HAP-1 (cell line): ENCODE data around the gene STC2.

ENCODE experiments used
- DNase-seq, 2 experiments: peaks; one replicate each; pipeline ENCODE4 v3.0.0-alpha.2; 2016 to 2020; ENCODE audit warnings: low spot score in 2 of 2
- H3K27me3 ChIP-seq: fragments of 250-450 bp; sonication (Bioruptor Pico); 2 replicates; pipeline ENCODE4 v1.5.1; 2020; ENCODE audit warnings: low read depth, mild to moderate bottlenecking, moderate library complexity
- H3K36me3 ChIP-seq: fragments of 250-450 bp; sonication (Bioruptor Pico); replicated peaks from 2 replicates; pipeline ENCODE4 v1.5.1; 2020; ENCODE audit warnings: mild to moderate bottlenecking
- H3K4me1 ChIP-seq: fragments of 250-450 bp; sonication (Bioruptor Pico); 2 replicates; pipeline ENCODE4 v1.5.1; 2020; ENCODE audit warnings: mild to moderate bottlenecking
- H3K4me3 ChIP-seq: fragments of 250-450 bp; sonication (Bioruptor Pico); 2 replicates; pipeline ENCODE4 v1.5.1; 2020; ENCODE audit warnings: mild to moderate bottlenecking, moderate library complexity
- H3K9me3 ChIP-seq: fragments of 250-450 bp; sonication (Bioruptor Pico); 2 replicates; pipeline ENCODE4 v1.5.1; 2020; ENCODE audit warnings: mild to moderate bottlenecking, moderate library complexity
- in situ Hi-C: fragments of 300-500 bp; cut with MboI; formaldehyde crosslinking; loops from 3 replicates; pipeline ENCODE4 v1.14.3; 2020; ENCODE audit warnings: low sequenced_read_pairs, inconsistent platforms, mixed read lengths

Gene STC2

GRCh38 chr5:173271419-173271818 is 56.8 kb downstream of the STC2 start:
- DNase-seq: no peak
- Histone ChIP-seq H3K27me3 (no peaks in the 10 kb centered on the region), H3K36me3 (no peaks in the 10 kb centered on the region), H3K4me3 (no peak overlapping the region), H3K9me3 (peaks cover 4% of the 10 kb centered on the region; the same call in 1 of the 2 replicates), H3K4me1 (no peaks in the 10 kb centered on the region)
- in situ Hi-C loops: no loop called here

GRCh38 chr5:173268750-173269432 is 59.3 kb downstream of the STC2 start:
- no peak for DNase-seq
- Histone ChIP-seq H3K27me3 (no peaks in the 10 kb centered on the region), H3K4me3 (no peak overlapping the region), H3K9me3 (no peaks in the 10 kb centered on the region), H3K4me1 (no peaks in the 10 kb centered on the region), H3K36me3 (no peaks in the 10 kb centered on the region)
- in situ Hi-C loops: no loop called here

GRCh38 chr5:173265433-173265832 is 62.8 kb downstream of the STC2 start:
- no peak for DNase-seq
- in situ Hi-C loops: no loop called here
- H3K27me3 ChIP-seq: no peaks in the 10 kb centered on the region; the same call in 1 of the 2 replicates
- no peak overlapping the region for H3K4me3 ChIP-seq
- H3K9me3 ChIP-seq: no peaks in the 10 kb centered on the region
- no peaks in the 10 kb centered on the region for H3K4me1 ChIP-seq
- H3K36me3 ChIP-seq: no peaks in the 10 kb centered on the region
